HG03095 (cell line): ENCODE data around the gene YPEL3.
"Not testable (repeated sequence)": the region's sequence is repeated elsewhere in the genome, so short reads cannot be mapped to it uniquely, and the experiment has no call there.

Experiments
- ATAC-seq: cut with Tn5 transposase; IDR thresholded peaks from one replicate; pipeline ENCODE4 v1.9.1; 2021; ENCODE audit warnings: moderate library complexity; ENCODE audit not compliant: unreplicated experiment

YPEL3 gene, protein sequence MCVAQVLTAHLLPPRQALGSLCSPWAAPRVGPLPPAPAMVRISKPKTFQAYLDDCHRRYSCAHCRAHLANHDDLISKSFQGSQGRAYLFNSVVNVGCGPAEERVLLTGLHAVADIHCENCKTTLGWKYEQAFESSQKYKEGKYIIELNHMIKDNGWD

DNA sequence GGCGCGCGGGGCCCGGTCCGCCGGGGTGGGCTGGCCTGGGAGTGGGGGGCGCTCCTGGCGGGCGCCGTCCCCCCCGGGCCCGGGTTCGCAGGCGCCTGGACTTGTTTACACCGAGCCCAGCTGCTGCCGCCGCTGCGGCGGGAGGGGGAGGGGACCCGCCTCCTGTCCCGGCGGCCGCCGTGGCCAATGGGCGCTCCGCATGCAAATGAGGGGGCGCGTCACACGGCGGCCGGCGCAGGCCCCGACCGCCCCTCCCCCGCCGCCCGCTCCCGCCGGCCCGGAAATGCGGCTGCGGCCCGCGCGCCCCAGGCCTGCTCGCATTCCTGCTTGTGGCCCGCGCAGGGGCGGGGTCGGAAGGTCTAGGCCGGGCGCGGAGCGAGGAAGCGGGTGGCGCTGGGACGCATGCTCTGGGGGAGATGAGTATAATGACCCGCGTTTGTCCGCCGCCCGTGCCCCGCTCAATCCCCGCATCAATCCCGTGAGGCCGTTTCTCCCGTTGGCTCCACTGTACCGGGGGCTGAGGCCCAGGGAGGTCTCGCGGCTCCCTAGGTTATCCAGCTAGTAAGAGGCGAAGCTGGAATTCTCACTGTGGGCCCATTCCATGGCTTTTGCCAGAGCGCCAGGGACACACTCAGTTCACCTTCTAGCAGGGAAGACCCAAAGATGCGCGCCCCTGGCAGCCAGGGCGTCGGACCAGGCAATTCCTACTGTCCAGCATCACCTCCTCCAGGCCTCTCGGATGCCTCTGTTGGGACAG, at the start of gene YPEL3:
Gene YPEL3 (minus strand): TSS at position 109 of the 757 bp plus-strand sequence. CDS start 731 bp downstream, outside the sequence.
- ATAC-seq = no peak

DNA sequence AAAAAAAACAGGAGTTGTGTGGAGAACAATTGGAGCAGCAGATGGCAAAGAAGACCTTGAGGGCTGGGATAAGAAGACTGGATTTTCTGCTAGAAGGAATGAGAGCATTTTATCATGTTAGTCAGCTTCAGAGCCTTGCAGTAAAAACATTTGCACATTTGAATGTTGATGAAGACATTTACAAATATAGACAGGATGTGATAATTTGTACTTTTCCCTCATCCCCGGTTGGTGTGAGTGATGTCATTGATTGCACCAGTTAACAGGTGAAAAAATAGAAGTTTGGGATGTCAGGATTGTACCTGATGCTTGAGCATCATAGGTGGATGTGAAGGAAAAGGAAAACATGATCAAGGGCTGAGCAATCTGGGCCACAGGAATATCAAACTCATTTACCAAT, 49.6 kb upstream of the YPEL3 start:
- no peak for ATAC-seq

DNA sequence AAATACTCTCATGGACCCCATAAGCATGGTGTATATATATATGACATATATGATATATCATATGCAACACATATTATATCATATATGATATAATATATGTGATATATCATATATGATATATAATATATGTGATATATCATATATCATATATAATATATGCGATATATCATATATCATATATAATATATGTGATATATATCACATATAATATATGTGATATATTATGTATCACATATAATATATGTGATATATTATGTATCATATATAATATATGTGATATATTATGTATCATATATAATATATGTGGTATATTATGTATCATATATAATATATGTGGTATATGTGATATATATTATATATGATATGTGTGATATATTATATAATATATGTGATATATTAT, 48.9 kb upstream of the YPEL3 start:
- no peak for ATAC-seq

DNA sequence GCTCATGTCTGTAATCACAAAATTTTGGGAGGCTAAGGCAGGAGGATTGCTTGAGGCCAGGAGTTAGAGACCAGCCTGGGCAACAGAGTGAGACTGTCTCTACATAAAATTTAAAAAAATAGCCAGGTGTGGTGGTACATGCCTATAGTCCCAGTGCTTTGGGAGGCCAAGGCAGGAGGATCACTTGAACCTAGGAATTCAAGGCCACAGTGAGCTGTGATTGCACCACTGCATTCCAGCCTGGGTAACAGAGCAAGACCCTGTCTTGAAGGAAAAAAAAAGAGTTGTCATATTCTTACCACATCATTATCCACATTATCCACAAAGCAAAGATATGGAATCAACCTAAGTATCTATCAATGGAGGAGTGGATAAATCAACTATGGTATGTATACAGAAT, 48.0 kb upstream of the YPEL3 start:
- ATAC-seq = no peak

DNA sequence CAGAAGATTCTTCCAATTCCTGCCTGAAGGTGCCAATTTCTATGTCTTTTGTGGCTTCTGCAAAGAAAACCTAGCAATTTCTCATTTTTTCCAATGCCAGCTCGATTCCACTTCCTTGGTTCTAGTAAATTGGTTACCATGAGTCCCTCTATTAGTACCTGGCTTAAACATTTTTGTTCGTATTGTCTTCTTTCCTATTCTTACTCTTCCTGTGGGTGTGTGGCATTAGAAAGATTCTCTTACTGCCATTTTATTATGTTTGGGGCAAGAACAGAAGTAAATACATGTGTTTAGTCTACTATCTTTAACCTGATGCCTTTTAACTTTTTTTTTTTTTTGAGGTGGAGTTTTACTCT, 47.3 kb upstream of the YPEL3 start:
- ATAC-seq = no peak

DNA sequence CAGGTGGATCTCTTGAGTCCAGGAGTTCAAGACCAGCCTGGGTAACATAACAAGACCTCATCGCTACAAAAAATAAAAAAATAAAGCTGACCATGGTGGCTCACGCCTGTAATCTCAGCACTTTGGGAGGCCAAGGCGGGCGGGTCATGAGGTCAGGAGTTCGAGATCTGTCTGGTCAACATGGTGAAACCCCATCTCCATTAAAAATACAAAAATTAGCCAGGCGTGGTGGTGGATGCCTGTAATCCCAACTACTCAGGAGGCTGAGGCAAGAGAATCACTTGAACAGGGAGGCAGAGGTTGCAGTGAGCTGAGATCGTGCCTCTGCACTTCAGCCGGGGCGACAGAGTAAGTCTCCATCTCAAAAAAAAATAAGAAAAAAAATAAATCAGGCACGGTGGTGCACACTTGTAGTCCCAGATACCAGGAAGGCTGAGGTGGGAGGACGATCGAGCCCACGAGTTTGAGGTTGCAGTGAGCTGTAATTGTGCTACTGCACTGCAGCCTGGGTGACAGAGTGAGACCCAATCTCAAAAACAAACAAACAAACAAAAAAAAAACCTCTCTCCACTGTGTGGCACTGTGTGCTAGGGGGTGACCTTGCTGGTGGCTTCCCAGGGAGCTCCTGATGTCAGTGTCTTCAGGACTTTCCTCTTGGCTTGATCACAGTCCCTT, 46.8 kb upstream of the YPEL3 start:
- ATAC-seq = no peak

DNA sequence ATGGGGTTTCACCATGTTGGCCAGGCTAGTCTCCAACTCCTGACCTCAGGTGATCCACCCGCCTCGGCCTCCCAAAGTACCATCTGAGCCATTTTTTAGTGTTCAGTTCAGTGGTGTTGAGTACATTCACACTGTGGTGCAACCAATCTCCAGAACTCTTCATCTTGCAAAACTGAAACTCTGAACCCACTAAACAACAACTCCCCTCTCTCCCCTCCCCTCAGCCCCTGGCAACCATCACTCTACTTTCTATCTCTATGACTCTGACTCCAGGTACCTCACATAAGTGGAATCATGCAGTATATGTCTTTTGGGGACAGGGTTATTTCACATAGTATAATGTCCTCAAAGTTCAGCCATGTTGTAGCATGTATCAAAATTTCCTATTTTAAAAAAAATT, 45.7 kb upstream of the YPEL3 start:
- ATAC-seq = no peak

DNA sequence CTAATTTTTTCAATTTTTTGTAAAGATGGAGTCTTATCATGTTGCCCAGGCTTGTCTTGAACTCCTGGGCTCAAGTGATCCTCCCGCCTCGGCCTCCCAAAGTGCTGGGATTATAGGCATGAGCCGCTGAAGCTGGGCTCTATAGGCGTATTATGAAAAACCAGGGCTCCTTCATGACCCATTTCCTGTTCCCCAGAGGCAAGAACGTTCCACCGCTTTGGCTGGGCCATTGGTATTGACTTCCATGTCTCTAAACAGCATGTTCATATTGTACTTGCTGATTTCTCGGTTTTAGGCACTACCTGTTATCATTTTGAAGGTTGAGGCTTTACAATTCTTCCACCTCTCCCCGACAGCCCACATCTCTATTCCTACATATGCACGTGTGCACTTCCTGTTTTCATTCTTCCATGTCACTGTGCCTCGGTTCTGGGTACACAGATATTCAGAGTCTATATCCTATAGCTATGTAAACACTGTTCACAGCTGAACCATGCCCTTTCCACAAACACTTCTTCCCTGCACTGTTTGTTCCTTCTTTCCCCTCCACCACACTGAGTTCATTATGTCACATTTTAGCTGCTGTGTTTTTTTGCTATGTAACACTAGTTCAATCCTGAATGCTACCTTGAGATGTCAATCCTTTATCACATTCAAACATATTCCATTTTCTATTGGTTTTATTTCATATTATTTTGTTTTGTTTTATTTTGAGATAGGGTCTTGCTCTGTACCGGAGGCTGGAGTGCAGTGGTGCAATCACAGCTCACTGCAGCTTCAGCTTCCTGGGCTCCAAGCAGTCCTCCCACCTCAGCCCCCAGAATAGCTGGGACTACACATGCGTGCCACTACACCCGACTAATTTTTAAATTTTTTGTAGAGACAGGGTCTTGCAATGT, 43.8 kb upstream of the YPEL3 start:
- ATAC-seq = no peak

- ATAC-seq = no peak
Measured at GRCh38 chr16:30137897-30138296, 41.9 kb upstream of the YPEL3 start.

- no peak for ATAC-seq
Measured at GRCh38 chr16:30136971-30137605, 41.1 kb upstream of the YPEL3 start.

GRCh38 chr16:30132591-30132990, 36.6 kb upstream of the YPEL3 start:
- no peak for ATAC-seq

GRCh38 chr16:30131869-30132475, 36.0 kb upstream of the YPEL3 start:
- no peak for ATAC-seq

DNA sequence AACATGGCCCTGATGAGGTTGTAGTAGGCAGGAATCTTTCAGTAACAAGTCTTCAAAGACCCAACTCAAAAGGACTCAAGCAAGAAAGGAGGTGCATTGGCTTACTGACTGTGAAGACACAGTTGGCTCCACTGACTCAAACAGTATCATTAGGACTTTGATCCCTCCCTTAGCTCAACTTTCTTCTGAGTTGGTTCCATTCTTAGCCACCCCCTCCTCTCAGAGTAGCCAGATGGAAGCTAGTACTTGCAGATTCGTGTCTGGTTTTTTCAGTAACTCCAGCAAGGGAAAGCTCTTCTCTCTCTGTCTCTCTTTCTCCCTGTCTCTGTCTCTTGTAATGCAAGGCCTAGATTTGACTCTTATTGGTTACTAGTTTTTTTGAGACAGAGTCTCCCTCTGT, 32.0 kb upstream of the YPEL3 start:
- no peak for ATAC-seq

DNA sequence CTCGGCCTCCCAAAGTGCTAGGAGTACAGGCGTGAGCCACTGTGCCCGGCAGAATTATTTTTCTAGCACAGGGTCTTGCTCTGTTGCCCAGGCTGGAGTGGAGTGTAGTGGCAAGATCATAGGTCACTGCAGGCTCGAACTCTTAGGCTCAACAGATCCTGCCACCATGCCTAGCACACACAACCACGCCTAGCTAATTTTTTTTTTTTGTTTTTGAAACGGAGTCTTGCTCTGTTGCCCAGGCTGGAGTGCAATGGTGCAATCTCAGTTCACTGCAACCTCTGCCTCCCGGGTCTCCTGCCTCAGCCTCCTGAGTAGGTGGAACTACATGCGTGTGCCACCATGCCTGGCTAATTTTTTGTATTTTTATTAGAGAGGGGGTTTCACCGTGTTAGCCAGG, 29.7 kb upstream of the YPEL3 start:
- not testable (repeated sequence) for ATAC-seq

DNA sequence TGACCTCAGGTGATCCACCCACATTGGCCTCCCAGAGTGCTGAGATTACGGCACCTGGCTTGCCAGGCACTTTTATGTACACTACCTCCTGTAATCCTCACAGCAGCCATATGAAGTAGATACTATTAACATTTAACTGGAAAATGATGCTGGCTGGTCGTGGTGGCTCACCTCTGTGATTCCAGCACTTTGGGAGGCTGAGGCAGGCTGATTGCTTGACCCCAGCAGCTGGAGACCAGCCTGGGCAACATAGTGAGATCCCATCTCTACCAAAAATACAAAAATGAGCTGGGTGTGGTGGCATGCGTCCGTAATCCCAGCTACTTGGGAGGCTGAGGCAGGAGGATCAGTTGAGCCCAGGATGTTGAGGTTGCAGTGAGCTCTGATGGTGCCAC, 29.0 kb upstream of the YPEL3 start:
- no peak for ATAC-seq

DNA sequence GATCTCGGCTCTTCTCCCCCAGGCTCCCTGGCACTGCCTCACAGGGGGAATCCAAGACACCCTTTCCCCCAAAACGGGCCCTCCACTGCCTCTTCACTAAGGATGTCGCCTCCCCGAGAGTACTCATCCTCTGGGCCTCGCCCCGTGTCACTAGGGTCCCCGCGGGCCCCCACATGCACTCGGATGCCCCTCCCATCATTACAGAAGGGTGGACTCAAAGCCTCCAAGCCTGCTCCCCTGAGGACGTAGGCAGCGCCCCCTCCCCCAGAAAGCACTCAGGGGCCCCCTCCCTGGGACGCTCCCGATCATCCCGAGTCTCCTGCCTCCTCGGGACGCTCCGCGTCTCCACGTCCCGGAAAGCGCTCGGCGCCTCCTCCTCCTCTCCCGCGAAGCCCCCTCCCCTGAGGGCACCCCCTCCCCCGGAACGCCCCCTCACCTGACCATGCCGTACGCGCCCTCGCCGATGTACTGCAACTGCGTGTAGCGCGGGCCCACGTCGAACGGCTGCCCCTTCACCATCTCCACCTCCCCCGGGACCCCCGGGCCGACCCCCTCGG, 26.7 kb upstream of the YPEL3 start:
- no peak for ATAC-seq

DNA sequence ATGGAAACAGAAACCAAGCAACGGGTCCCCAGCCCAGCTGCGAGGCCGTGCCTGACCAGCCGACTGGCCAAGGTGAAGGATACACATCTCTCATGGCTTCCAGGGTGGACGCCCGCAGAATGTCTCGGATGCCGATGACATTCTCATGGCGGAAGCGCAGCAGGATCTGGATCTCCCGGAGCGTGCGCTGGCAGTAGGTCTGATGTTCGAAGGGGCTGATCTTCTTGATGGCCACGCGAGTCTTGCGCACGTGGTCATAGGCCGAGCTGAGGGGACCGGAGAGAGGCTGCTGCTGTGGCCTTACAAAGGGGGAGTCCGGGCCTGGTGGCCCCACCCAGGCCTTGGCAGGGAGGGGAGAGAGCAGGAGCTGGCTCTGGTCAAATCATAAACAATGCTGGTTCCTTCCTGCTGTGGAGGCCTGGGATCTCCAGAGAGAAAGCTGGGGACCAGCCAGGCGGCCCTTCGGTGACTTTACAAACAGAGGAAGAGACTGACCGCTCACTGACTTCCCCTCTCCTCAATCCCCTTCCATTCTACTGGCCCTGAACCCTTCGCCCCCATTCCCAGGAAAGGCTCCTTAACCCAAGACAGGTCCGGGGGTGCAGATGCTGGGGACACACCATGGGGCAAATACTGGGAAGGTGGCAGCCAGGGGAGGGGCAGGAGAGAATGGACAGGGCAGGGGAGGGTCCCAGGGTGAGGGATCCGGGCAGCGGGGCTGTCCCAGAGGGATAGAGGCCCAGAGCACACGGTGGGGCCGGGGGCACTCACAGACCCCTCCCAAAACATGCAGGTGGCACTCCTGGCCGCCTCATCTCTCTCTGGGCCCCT, 25.9 kb upstream of the YPEL3 start:
- no peak for ATAC-seq

GRCh38 chr16:30120340-30121105, 24.5 kb upstream of the YPEL3 start:
- ATAC-seq = no peak

GRCh38 chr16:30119428-30119827, 23.4 kb upstream of the YPEL3 start:
- ATAC-seq = no peak
